Neuronal stem cell (in vitro differentiated cells): ENCODE results near the gene CDH13.

Experiments used
- DNase-seq: peaks from one replicate; pipeline ENCODE4 v3.0.0-alpha.2; 2013; ENCODE audit warnings: low spot score
- H2AFZ ChIP-seq: one replicate; pipeline ENCODE4 v1.6.1; 2013; ENCODE audit warnings: mild to moderate bottlenecking, low read length, inconsistent platforms
- H2AK5ac ChIP-seq: 2 replicates; pipeline ENCODE4 v1.6.1; 2013; ENCODE audit warnings: low read depth, mild to moderate bottlenecking, inconsistent platforms, low read length, moderate library complexity, mixed read lengths
- H2BK120ac ChIP-seq: 2 replicates; pipeline ENCODE4 v1.6.1; 2013; ENCODE audit warnings: low read depth, mild to moderate bottlenecking, inconsistent platforms, low read length, moderate library complexity, mixed read lengths
- H2BK12ac ChIP-seq: one replicate; pipeline ENCODE4 v1.6.1; 2013; ENCODE audit warnings: low read length, inconsistent platforms
- H2BK15ac ChIP-seq: 2 replicates; pipeline ENCODE4 v1.6.1; 2013; ENCODE audit warnings: mild to moderate bottlenecking, low read length, inconsistent platforms, mixed read lengths
- H2BK5ac ChIP-seq: one replicate; pipeline ENCODE4 v1.6.1; 2013; ENCODE audit warnings: inconsistent platforms, mild to moderate bottlenecking, low read length, moderate library complexity
- H3K14ac ChIP-seq: one replicate; pipeline ENCODE4 v1.6.1; 2013; ENCODE audit warnings: low read length, inconsistent platforms
- H3K18ac ChIP-seq: 2 replicates; pipeline ENCODE4 v1.6.1; 2013; ENCODE audit warnings: low read length, inconsistent platforms
- H3K23ac ChIP-seq: 2 replicates; pipeline ENCODE4 v1.6.1; 2013; ENCODE audit warnings: low read depth, mild to moderate bottlenecking, mixed read lengths, low read length, inconsistent platforms; ENCODE audit not compliant: poor library complexity
- H3K27ac ChIP-seq: replicated peaks from 3 replicates; pipeline ENCODE4 v1.5.1; 2013; ENCODE audit warnings: low read length, inconsistent platforms
- H3K27me3 ChIP-seq, 3 experiments: 2 replicates each; pipeline ENCODE4 v1.6.1; 2013; ENCODE audit warnings: low read length in 3 of 3, mild to moderate bottlenecking in 2 of 3, inconsistent platforms in 1 of 3, low read depth in 1 of 3, mixed read lengths in 1 of 3, moderate library complexity in 1 of 3; ENCODE audit not compliant: control insufficient read depth in 3 of 3, insufficient read depth in 3 of 3
- H3K36me3 ChIP-seq, 2 donors: replicated peaks in 1 of 2; 2 replicates each; pipeline ENCODE4 v1.6.1; 2013; ENCODE audit warnings: low read length in 2 of 2; ENCODE audit not compliant: control insufficient read depth in 2 of 2, insufficient read depth in 2 of 2
- H3K4ac ChIP-seq: 2 replicates; pipeline ENCODE4 v1.6.1; 2013; ENCODE audit warnings: inconsistent platforms, mild to moderate bottlenecking, low read length, moderate library complexity
- H3K4me1 ChIP-seq, 2 donors: 1 replicate in 1 of 2; 2 replicates in 1 of 2; pipeline ENCODE4 v1.6.1; 2013; ENCODE audit warnings: low read length in 2 of 2, low read depth in 1 of 2; ENCODE audit not compliant: control insufficient read depth in 2 of 2, insufficient read depth in 1 of 2
- H3K4me2 ChIP-seq: one replicate; pipeline ENCODE4 v1.6.1; 2013; ENCODE audit warnings: mild to moderate bottlenecking, low read length, inconsistent platforms; ENCODE audit not compliant: insufficient read depth, poor library complexity, severe bottlenecking
- H3K4me3 ChIP-seq, 2 donors: 2 replicates each; pipeline ENCODE4 v1.5.1; 2013; ENCODE audit warnings: low read length in 2 of 2, mild to moderate bottlenecking in 2 of 2, inconsistent platforms in 1 of 2, moderate library complexity in 1 of 2
- H3K79me1 ChIP-seq: one replicate; pipeline ENCODE4 v1.6.1; 2013; ENCODE audit warnings: low read depth, mild to moderate bottlenecking, inconsistent platforms, low read length, moderate library complexity
- H3K9ac ChIP-seq: one replicate; pipeline ENCODE4 v1.6.1; 2013; ENCODE audit warnings: mild to moderate bottlenecking, low read depth, low read length, inconsistent platforms; ENCODE audit not compliant: poor library complexity
- H3K9me3 ChIP-seq, 2 donors: replicated peaks in 1 of 2; 2 replicates each; pipeline versions ENCODE3 to v1.6.1; 2013; ENCODE audit warnings: low read length in 2 of 2, mild to moderate bottlenecking in 2 of 2, inconsistent platforms in 1 of 2, low read depth in 1 of 2, mixed read lengths in 1 of 2, moderate library complexity in 1 of 2; ENCODE audit not compliant: control insufficient read depth in 2 of 2, insufficient read depth in 1 of 2
- H4K8ac ChIP-seq: one replicate; pipeline ENCODE4 v1.6.1; 2013; ENCODE audit warnings: low read depth, mild to moderate bottlenecking, inconsistent platforms, low read length, moderate library complexity
- H4K91ac ChIP-seq: one replicate; pipeline ENCODE4 v1.6.1; 2013; ENCODE audit warnings: low read length, low read depth, mild to moderate bottlenecking, inconsistent platforms; ENCODE audit not compliant: poor library complexity
- WGBS, 2 donors: extraction: QIAGEN DNeasy Blood & Tissue Kit; methylation state at CpG; one replicate each; pipeline ENCODE4 v1.1.7; 2013; ENCODE audit warnings: missing lambda C conversion rate in 2 of 2, mixed read lengths in 1 of 2; ENCODE audit not compliant: insufficient read length in 2 of 2, insufficient replicate concordance in 1 of 2; ENCODE audit errors: extremely low coverage in 2 of 2; 5-methylcytosine and 5-hydroxymethylcytosine counted together

CDH13 gene

GRCh38 chr16:83699817-83700216 lies 1073.0 kb downstream of the CDH13 start:
- Histone ChIP-seq H3K18ac (no peak overlapping the region), H3K36me3 (no peaks in the 10 kb centered on the region), H3K23ac (no peak overlapping the region), H3K9me3 (peaks cover 0 to 2% of the 10 kb centered on the region in 2 donors), H4K8ac (no peak overlapping the region), H2BK5ac (no peak overlapping the region), H3K27ac (no peak overlapping the region), H2BK12ac (no peak overlapping the region), H3K79me1 (no peaks in the 10 kb centered on the region), H3K14ac (no peak overlapping the region), H3K9ac (no peak overlapping the region), H2AFZ (no peak overlapping the region), H4K91ac (no peak overlapping the region), H2BK15ac (no peak overlapping the region), H3K4me1 (no peaks in the 10 kb centered on the region), H3K4ac (no peak overlapping the region), H3K4me3 (no peak overlapping the region), H2AK5ac (no peak overlapping the region), H3K4me2 (no peak overlapping the region), H2BK120ac (no peak overlapping the region), H3K27me3 (peaks cover 0 to 12% (median 0%) of the 10 kb centered on the region in 3 experiments)
- WGBS, 2 donors = no CpG with 5 or more reads among the region's 4 CpGs
- no peak for DNase-seq

DNA sequence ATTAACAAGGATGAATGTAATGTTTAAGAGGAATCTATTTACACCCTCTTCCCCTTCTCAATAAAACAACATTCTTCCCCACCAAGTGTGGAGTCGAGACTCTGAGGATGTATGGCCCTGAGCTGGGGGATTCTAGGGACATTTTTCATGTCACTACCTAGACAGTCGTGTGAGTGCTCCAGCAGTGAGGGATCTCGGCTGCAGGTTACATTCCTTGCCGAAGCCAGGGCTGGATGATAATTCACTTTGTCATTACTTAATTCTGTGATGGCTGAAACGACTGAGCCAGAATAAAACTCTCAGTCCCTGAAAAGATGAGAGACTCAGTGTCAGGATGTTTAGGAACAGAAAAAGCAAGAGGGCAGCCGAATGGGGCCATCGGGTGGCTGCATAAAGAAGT lies 1074.1 kb downstream of the CDH13 start:
- peaks cover 0 to 12% (median 0%) of the 10 kb centered on the region in 3 experiments for H3K27me3 ChIP-seq
- no CpG with 5 or more reads among the region's 7 CpGs for WGBS, 2 donors
- H4K8ac ChIP-seq = no peak overlapping the region

GRCh38 chr16:83701494-83701893 lies 1074.7 kb downstream of the CDH13 start:
- Histone ChIP-seq H3K36me3 (no peaks in the 10 kb centered on the region), H2BK120ac (no peak overlapping the region), H3K4me2 (no peak overlapping the region), H3K4ac (no peak overlapping the region), H3K14ac (no peak overlapping the region), H2AK5ac (no peak overlapping the region), H3K18ac (no peak overlapping the region), H3K4me1 (no peaks in the 10 kb centered on the region), H4K91ac (no peak overlapping the region), H2BK5ac (no peak overlapping the region), H3K79me1 (no peaks in the 10 kb centered on the region), H2BK12ac (no peak overlapping the region), H3K23ac (no peak overlapping the region), H3K9ac (no peak overlapping the region), H3K4me3 (no peak overlapping the region), H3K27ac (no peak overlapping the region), H2BK15ac (no peak overlapping the region), H3K27me3 (peaks cover 0 to 12% (median 0%) of the 10 kb centered on the region in 3 experiments), H3K9me3 (peaks cover 0 to 2% of the 10 kb centered on the region in 2 donors), H4K8ac (no peak overlapping the region), H2AFZ (no peak overlapping the region)
- WGBS, 2 donors = no CpG with 5 or more reads among the region's 9 CpGs
- peak; percentile 70 for DNase-seq

More for the DNA sequence above, 1074.1 kb downstream of the CDH13 start:
- no peak overlapping the region for H3K4me2 ChIP-seq
- H3K18ac ChIP-seq = no peak overlapping the region
- no peak overlapping the region for H2BK5ac ChIP-seq
- no peak overlapping the region for H3K27ac ChIP-seq
- no peak for DNase-seq
- H2BK120ac ChIP-seq = no peak overlapping the region
- no peaks in the 10 kb centered on the region for H3K4me1 ChIP-seq
- no peak overlapping the region for H2BK12ac ChIP-seq
- peaks cover 0 to 2% of the 10 kb centered on the region in 2 donors for H3K9me3 ChIP-seq
- H3K14ac ChIP-seq = no peak overlapping the region
- H3K4me3 ChIP-seq = no peak overlapping the region
- no peaks in the 10 kb centered on the region for H3K36me3 ChIP-seq
- no peak overlapping the region for H4K91ac ChIP-seq
- H2AFZ ChIP-seq = no peak overlapping the region
- H3K4ac ChIP-seq = no peak overlapping the region
- no peaks in the 10 kb centered on the region for H3K79me1 ChIP-seq
- H2BK15ac ChIP-seq = no peak overlapping the region
- H3K9ac ChIP-seq = no peak overlapping the region
- H2AK5ac ChIP-seq = no peak overlapping the region
- H3K23ac ChIP-seq = no peak overlapping the region

GRCh38 chr16:83704656-83705055 lies 1077.9 kb downstream of the CDH13 start:
- Histone ChIP-seq H3K23ac (no peak overlapping the region), H4K91ac (no peak overlapping the region), H2BK15ac (no peak overlapping the region), H2BK120ac (no peak overlapping the region), H3K9me3 (peaks cover 0 to 2% of the 10 kb centered on the region in 2 donors), H3K79me1 (no peaks in the 10 kb centered on the region), H2BK5ac (no peak overlapping the region), H3K14ac (no peak overlapping the region), H3K9ac (no peak overlapping the region), H3K36me3 (no peaks in the 10 kb centered on the region), H2BK12ac (no peak overlapping the region), H3K4me2 (no peak overlapping the region), H3K27ac (no peak overlapping the region), H3K4me3 (no peak overlapping the region), H2AK5ac (no peak overlapping the region), H3K18ac (no peak overlapping the region), H4K8ac (no peak overlapping the region), H2AFZ (no peak overlapping the region), H3K4me1 (no peaks in the 10 kb centered on the region), H3K4ac (no peak overlapping the region), H3K27me3 (peaks cover 0 to 8% (median 0%) of the 10 kb centered on the region in 3 experiments)
- no peak for DNase-seq
